Lower leg skin (tissue), 4 donors: ENCODE measurements around the gene FAM83E. TPM values are rescaled to one million over a fixed set of nuclear protein-coding genes. Genes with fewer than 3 reads are reported as not detected.

Experiments
- DNase-seq, 2 donors: peaks; one replicate each; pipeline ENCODE4 v3.0.0-alpha.2; 2019; ENCODE audit warnings: low spot score in 2 of 2
- H3K4me3 ChIP-seq: fragments of 200-600 bp; sonication (generic); 2 replicates; pipeline ENCODE4 v1.5.1; 2017; ENCODE audit warnings: mild to moderate bottlenecking, low read depth; ENCODE audit not compliant: poor library complexity, severe bottlenecking
- POLR2A ChIP-seq, 2 donors: fragments of 450-650 bp; IDR thresholded peaks; one replicate each; pipeline ENCODE4 v1.6.1; 2016 to 2017; ENCODE audit warnings: antibody characterized with exemption in 2 of 2, mild to moderate bottlenecking in 1 of 2, moderate library complexity in 1 of 2
- WGBS, 2 donors: methylation state at CpG; one replicate each; pipeline ENCODE4 v1.1.5; 2018; 5-methylcytosine and 5-hydroxymethylcytosine counted together
- intact Hi-C: fragments of 100-400 bp; cut with DNase I; formaldehyde crosslinking; loops from one replicate; pipeline ENCODE4 v1.15.0; 2023; ENCODE audit warnings: low total_unique reads
- total RNA-seq, 4 donors: library from RNA; depleted of rRNA; stranded (reverse); fragments of >200 nt; gene quantifications; one replicate each; pipeline ENCODE4 v1.1.0, GENCODE V29; 2016
- TF ChIP-seq, protein P1 (sequence below), 3 donors: fragments of 450-650 bp; IDR thresholded peaks; one replicate each; pipeline ENCODE4 v1.5.1; 2016; ENCODE audit warnings: antibody characterized with exemption in 3 of 3, mild to moderate bottlenecking in 3 of 3, moderate library complexity in 2 of 3

The FAM83E gene
- total RNA-seq, 4 donors from 2014 or later: 0.53 to 8.2 (median 3.8) TPM

DNA sequence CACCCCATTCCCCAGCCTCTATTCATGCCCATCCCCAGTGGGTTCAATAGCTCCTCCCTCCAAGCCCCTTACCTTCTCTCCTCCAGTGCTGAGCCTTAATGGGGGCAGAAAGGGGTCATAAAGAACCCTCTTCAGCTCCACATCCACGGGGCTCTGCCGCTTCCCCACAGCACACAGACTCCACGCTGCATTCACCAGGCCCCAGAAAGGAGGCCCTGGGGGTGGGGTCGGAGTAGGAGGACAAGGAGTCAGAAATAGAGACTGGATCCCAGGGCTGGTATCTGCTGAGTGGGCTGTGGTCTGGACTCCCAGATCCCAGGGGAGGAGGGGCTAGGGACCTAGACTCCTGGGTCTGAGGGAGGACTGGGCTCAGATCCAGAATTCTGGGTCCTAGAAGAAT, 29.5 kb upstream of the FAM83E start:
- WGBS, 2 donors: 60 to 78% methylated on average over 4 of the region's 4 CpGs
- intact Hi-C loops: loop anchor here (10.0 kb wide), 2 partner anchors 140 to 190 kb away; partner anchors contain the start of gene HSD17B14
- TF ChIP-seq, protein P1, sequence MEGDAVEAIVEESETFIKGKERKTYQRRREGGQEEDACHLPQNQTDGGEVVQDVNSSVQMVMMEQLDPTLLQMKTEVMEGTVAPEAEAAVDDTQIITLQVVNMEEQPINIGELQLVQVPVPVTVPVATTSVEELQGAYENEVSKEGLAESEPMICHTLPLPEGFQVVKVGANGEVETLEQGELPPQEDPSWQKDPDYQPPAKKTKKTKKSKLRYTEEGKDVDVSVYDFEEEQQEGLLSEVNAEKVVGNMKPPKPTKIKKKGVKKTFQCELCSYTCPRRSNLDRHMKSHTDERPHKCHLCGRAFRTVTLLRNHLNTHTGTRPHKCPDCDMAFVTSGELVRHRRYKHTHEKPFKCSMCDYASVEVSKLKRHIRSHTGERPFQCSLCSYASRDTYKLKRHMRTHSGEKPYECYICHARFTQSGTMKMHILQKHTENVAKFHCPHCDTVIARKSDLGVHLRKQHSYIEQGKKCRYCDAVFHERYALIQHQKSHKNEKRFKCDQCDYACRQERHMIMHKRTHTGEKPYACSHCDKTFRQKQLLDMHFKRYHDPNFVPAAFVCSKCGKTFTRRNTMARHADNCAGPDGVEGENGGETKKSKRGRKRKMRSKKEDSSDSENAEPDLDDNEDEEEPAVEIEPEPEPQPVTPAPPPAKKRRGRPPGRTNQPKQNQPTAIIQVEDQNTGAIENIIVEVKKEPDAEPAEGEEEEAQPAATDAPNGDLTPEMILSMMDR (IDR thresholded peaks at IDR 0.05): no peak
- TF ChIP-seq POLR2A (IDR thresholded peaks at IDR 0.05): no peak
- no peak overlapping the region for H3K4me3 ChIP-seq
- DNase-seq: no peak

DNA sequence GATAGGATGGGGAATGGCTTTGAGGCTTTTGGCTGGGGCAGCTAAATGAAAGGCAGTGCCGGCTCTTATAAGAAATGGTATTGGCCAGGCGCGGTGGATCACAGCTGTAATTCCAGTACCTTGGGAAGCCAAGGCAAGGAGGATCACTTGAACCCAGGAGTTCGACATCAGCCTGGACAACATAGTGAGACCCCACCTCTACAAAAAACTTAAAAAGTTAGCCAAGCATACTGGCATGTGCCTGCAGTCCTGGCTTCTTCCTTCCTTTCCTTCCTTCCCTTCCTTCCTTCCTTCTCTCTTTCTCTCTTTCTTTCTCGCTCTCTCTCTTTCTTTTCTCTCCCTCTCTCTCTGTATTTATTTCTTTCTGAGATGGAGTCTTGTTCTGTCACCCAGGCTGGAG, 28.0 kb upstream of the FAM83E start:
- intact Hi-C loops: loop anchor here (10.0 kb wide), 2 partner anchors 142 to 192 kb away; partner anchors contain the start of gene HSD17B14
- TF ChIP-seq, protein P1 (IDR thresholded peaks at IDR 0.05): no peak
- no peak for TF ChIP-seq POLR2A (IDR thresholded peaks at IDR 0.05)
- H3K4me3 ChIP-seq: no peak overlapping the region
- no peak for DNase-seq
- WGBS, 2 donors: 85 to 91% methylated on average over 5 of the region's 5 CpGs

DNA sequence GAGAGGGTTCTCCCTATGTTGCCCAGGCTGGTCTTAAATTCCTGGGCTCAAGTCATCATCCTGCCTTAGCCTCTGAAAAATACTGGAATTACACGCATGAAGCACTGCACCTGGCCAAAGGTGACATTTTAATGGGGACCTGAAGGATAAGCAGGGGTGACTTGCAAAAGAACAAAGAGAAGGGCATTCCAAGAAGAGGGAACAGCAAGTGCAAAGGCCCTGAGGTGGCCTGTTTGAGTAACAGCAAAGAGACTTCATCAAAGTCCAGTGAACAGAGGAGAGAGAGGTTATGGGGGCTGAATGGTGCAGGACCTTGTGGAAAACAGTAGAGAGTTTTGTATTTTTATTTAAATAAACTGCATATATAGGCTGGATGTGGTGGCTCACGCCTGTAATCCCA, 27.0 kb upstream of the FAM83E start:
- no peak for DNase-seq
- TF ChIP-seq, protein P1 (IDR thresholded peaks at IDR 0.05): no peak
- TF ChIP-seq POLR2A (IDR thresholded peaks at IDR 0.05): no peak
- 95 to 97% methylated on average over 2 of the region's 2 CpGs for WGBS, 2 donors
- no peak overlapping the region for H3K4me3 ChIP-seq
- intact Hi-C loops: loop anchor here (10.0 kb wide), 2 partner anchors 143 to 193 kb away; partner anchors contain the start of gene HSD17B14

DNA sequence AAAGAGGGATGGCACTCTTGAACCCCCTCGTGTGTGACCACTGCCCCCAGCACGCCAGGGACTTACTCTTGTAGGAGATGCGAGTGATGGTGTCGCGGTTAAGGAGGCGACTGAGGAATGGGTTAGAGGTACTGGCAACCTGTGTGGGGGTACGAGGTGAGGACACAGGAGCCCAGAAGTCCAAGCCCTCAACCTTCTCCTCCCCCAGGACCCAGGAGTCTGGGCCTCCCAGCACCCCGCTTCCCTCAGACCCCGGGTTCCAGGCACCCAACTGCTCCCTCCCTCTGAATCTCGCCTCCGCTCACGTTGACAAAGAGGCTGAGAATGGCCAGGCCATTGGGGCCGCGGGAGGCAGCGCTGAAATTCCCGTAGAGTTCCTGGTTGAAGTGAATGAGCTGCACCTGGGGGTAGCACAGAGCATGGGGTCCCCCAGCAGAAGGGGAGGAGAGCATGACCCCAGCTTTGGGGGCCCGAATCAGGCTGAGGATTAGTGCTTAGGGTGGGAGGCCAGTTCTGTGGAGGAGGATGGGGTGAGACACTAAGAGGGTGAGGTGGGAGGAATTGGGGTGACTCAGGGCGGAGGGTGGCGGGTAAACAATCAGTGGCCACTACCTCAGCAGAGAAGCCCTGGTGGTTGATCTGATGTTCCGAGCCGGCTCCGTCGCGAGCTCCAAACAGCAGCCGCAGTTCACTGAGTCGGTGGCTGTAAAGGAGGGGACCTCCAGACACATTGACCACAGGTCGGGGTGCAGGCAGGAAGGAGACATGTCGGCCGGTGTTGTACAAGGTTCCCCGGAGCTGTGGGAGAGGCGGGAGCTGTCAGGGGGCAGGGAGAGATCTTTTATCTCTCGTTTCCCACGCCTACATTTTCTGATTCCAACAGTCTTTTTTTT, 24.9 kb upstream of the FAM83E start:
- WGBS, 2 donors: 67 to 71% methylated on average over 33 of the region's 33 CpGs
- TF ChIP-seq POLR2A (IDR thresholded peaks at IDR 0.05): no peak
- TF ChIP-seq, protein P1 (IDR thresholded peaks at IDR 0.05): no peak
- intact Hi-C loops: loop anchor here (10.0 kb wide), 2 partner anchors 145 to 195 kb away; partner anchors contain the start of gene HSD17B14
- H3K4me3 ChIP-seq: no peak overlapping the region
- no peak for DNase-seq

DNA sequence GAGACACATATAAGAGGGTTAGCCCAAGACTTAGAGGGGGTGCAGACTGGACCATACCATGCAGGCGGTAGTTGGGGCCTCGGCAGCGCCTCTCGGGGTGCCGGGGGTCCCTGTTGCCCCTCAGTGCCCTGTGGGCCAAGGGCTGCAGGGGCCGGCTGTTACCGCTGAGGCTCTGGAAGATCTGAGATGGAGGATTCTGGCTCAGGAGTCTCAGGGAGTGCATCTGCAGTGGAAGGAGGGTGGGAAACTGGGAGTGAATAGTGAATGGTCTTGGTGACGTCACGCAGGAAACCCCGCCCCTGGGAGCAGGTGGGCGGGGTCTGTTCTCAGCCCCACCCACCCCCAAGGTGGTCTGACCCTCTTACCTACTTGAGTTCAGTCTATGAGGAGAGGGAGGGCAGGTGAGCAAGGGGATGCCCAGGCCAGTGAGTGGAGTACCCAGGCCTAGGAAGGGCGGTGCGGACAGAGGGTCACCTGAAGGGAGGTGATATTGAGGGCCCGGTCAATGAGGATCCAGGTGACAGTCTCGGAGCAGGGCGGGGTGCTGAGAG, 24.0 kb upstream of the FAM83E start:
- no peak for DNase-seq
- no peak overlapping the region for H3K4me3 ChIP-seq
- WGBS, 2 donors: 68 to 75% methylated on average over 16 of the region's 16 CpGs
- TF ChIP-seq, protein P1 (IDR thresholded peaks at IDR 0.05): no peak
- no peak for TF ChIP-seq POLR2A (IDR thresholded peaks at IDR 0.05)
- intact Hi-C loops: no loop called here
